Subcutaneous abdominal adipose tissue (tissue), 5 donors: ENCODE measurements around the gene PI3.

Experiments used
- H3K27ac ChIP-seq: one replicate; pipeline ENCODE4 v1.7.0; 2013; ENCODE audit warnings: low read depth, mild to moderate bottlenecking, inconsistent platforms, low read length, moderate library complexity
- H3K27me3 ChIP-seq, 5 donors: one replicate each; pipeline ENCODE4 v1.7.0; 2013; ENCODE audit warnings: low read length in 5 of 5, inconsistent platforms in 1 of 5; ENCODE audit not compliant: control insufficient read depth in 5 of 5, insufficient read depth in 4 of 5
- H3K36me3 ChIP-seq, 5 donors: one replicate each; pipeline ENCODE4 v1.7.0; 2013; ENCODE audit warnings: low read length in 5 of 5; ENCODE audit not compliant: control insufficient read depth in 5 of 5, insufficient read depth in 5 of 5
- H3K4me1 ChIP-seq, 5 donors: one replicate each; pipeline ENCODE4 v1.7.0; 2013; ENCODE audit warnings: low read length in 5 of 5, mild to moderate bottlenecking in 3 of 5, moderate library complexity in 1 of 5; ENCODE audit not compliant: control insufficient read depth in 5 of 5, insufficient read depth in 5 of 5
- H3K4me3 ChIP-seq, 5 donors: one replicate each; pipeline ENCODE4 v1.7.0; 2013; ENCODE audit warnings: low read length in 5 of 5, low read depth in 1 of 5
- H3K9ac ChIP-seq, 5 donors: one replicate each; pipeline ENCODE4 v1.7.0; 2013; ENCODE audit warnings: low read length in 5 of 5, mild to moderate bottlenecking in 4 of 5, moderate library complexity in 3 of 5
- H3K9me3 ChIP-seq, 5 donors: one replicate each; pipeline ENCODE4 v1.7.0; 2013; ENCODE audit warnings: low read length in 5 of 5; ENCODE audit not compliant: control insufficient read depth in 5 of 5
- donor health status: healthy.
- donor health status: healthy.
- donor health status: healthy.
- donor health status: healthy.
- donor health status: healthy.

Gene PI3

DNA sequence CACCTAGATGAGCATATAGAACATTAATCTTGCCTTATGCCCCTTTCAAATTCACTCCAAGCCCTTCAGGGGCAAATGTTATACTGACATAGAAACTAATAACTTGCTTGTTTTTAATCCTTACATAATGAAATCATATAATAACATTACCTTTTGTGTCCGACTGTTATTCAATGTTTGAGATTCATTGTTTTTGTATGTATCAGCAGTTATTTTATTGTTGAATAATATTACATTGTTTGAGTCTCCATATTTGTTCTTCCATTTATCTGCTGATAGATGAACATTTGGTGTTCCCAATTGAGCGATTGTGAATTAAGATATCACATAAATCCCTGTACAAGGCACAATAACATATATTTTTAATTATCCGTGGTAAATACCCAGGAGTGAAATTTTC, 38.1 kb downstream of the PI3 start:
- no peaks in the 10 kb centered on the region for H3K27me3 ChIP-seq
- no peaks in the 10 kb centered on the region for H3K9me3 ChIP-seq
- no peak overlapping the region for H3K9ac ChIP-seq
- H3K36me3 ChIP-seq, result no peaks in the 10 kb centered on the region
- H3K4me1 ChIP-seq, result no peaks in the 10 kb centered on the region
- H3K27ac ChIP-seq, result no peak overlapping the region
- H3K4me3 ChIP-seq, result no peak overlapping the region

DNA sequence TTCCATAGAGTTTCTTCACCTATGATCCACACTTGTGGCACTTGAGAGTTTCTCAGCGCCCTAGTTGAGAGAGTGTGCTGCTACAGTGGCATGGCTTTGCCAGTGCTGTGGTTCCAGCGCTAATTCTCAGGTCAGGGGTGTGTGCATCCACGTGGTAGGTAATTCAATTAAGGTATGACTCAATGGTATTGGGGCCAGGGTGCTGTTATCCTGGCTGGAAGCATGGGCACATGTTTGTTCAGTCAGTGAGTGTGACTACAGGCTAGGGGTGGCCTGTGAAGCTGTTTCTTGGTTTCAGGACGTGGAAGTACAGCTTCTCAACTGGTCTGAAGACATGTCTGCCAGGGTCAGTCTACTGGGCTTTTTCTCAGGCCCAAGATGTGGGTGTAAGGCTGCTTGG, 43.4 kb downstream of the PI3 start:
- H3K36me3 ChIP-seq, result no peaks in the 10 kb centered on the region
- H3K9me3 ChIP-seq, result no peaks in the 10 kb centered on the region
- no peak overlapping the region for H3K4me3 ChIP-seq
- no peak overlapping the region for H3K27ac ChIP-seq
- H3K9ac ChIP-seq, result no peak overlapping the region
- H3K4me1 ChIP-seq, result peaks cover 0 to 2% (median 0%) of the 10 kb centered on the region in 5 donors
- H3K27me3 ChIP-seq, result peaks cover 0 to 6% (median 0%) of the 10 kb centered on the region in 5 donors

DNA sequence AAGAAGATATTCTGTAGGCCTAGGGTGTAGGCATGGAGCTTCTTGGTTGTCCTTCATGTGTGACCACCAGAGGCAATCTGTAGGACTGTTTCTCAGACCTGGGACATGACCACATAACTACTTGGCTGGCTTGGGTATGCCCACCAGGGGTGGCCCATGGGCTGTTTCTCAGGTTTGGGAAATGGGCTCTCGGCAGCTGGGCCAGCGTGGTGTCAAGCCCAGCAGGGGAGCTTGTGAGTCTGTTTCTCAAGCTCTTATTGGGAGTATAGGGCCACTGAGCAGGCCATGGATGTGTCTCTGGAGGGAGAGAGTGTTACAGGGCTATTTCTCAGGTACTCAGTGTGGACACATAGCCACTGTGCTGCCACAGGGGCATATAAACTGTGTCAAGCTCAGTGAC, 43.9 kb downstream of the PI3 start:
- H3K27me3 ChIP-seq, result peaks cover 0 to 6% (median 0%) of the 10 kb centered on the region in 5 donors
- H3K9me3 ChIP-seq, result no peaks in the 10 kb centered on the region
- H3K4me1 ChIP-seq, result peaks cover 0 to 2% (median 0%) of the 10 kb centered on the region in 5 donors
- no peak overlapping the region for H3K27ac ChIP-seq
- no peaks in the 10 kb centered on the region for H3K36me3 ChIP-seq
- H3K4me3 ChIP-seq, result no peak overlapping the region
- no peak overlapping the region for H3K9ac ChIP-seq

DNA sequence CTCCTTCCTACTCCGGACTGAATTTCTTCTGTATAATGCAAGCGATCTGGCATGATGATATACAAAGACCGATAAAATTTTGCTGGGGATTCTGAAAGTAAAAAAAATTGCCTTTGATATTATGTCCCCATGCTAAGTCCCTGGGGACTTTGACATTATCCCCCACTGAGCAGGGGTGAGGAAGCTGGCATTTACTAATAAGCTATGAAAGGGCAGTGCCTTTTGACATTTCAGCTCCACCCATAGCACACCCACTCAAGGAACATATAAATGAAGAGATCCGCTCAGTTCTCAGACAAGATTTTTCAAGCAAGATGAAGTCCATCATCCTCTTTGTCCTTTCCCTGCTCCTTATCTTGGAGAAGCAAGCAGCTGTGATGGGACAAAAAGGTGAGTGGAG, 46.4 kb downstream of the PI3 start, which contains the start of gene SEMG2:
Gene SEMG2 (plus strand): TSS at position 298 of the 400 bp plus-strand sequence. CDS start 17 bp downstream, at position 315.
- no peak within 1 kb of the TSS for H3K27ac ChIP-seq
- peaks cover 0 to 9% (median 7%) of the 10 kb centered on the region in 5 donors for H3K27me3 ChIP-seq
- H3K4me1 ChIP-seq, result peaks cover 0 to 2% (median 0%) of the 10 kb centered on the region in 5 donors
- no peak within 1 kb of the TSS for H3K4me3 ChIP-seq
- H3K36me3 ChIP-seq, result no peaks in the 10 kb centered on the region
- no peak within 1 kb of the TSS for H3K9ac ChIP-seq
- no peaks in the 10 kb centered on the region for H3K9me3 ChIP-seq

DNA sequence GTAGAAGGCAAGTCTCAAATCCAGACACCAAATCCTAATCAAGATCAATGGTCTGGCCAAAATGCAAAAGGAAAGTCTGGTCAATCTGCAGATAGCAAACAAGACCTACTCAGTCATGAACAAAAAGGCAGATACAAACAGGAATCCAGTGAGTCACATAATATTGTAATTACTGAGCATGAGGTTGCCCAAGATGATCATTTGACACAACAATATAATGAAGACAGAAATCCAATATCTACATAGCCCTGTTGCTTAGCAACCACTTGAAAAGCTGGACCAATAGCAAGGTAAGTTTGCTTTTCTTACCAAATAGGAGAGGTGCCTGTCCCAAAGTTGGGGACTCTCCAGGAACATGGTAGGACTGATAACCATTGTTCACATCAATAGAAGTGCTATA, 48.4 kb downstream of the PI3 start:
- Histone ChIP-seq H3K27me3 (peaks cover 0 to 12% (median 7%) of the 10 kb centered on the region in 5 donors), H3K9ac (no peak overlapping the region), H3K9me3 (no peaks in the 10 kb centered on the region), H3K4me1 (peaks cover 0 to 2% (median 0%) of the 10 kb centered on the region in 5 donors), H3K27ac (no peak overlapping the region), H3K4me3 (no peak overlapping the region), H3K36me3 (no peaks in the 10 kb centered on the region)
